MCF 10A (cell line): ENCODE measurements around the gene IFT25. TPM values are rescaled to one million over a fixed set of nuclear protein-coding genes. Genes with fewer than 3 reads are reported as not detected.

ENCODE experiments used
- BruUV-seq: library from RNA; stranded (reverse); fragments of 400-500 nt; replicated peaks from 2 replicates; lab custom pipeline; 2021; lab: Mats Ljungman, UMichigan
- CTCF ChIA-PET: fragments of 300-600 bp; sonication (Branson Sonifier 250); formaldehyde crosslinking; extraction: SDS; loops from one replicate; lab custom pipeline; 2021; ENCODE audit warnings: antibody characterized with exemption, inconsistent platforms; lab: Yijun Ruan, JAX
- POLR2A ChIA-PET: fragments of 300-600, 350-650 bp; sonication (Branson Sonifier 250); formaldehyde crosslinking; extraction: SDS; loops from one replicate; lab custom pipeline; 2020; ENCODE audit warnings: antibody characterized with exemption, inconsistent platforms; lab: Yijun Ruan, JAX
- DNase-seq: peaks from one replicate; pipeline ENCODE4 v3.0.0-alpha.2; 2018; ENCODE audit not compliant: unreplicated experiment
- H3K27ac Mint-ChIP-seq: one replicate; pipeline ENCODE4 v1.8.0; 2022; ENCODE audit warnings: mild to moderate bottlenecking, low read depth, mixed read lengths; ENCODE audit not compliant: unreplicated experiment
- H3K27me3 Mint-ChIP-seq: one replicate; pipeline ENCODE4 v1.8.0; 2022; ENCODE audit warnings: mixed read lengths; ENCODE audit not compliant: insufficient read depth, unreplicated experiment
- H3K36me3 Mint-ChIP-seq: one replicate; pipeline ENCODE4 v1.8.0; 2022; ENCODE audit warnings: mild to moderate bottlenecking, moderate library complexity, mixed read lengths; ENCODE audit not compliant: insufficient read depth, unreplicated experiment
- H3K4me1 Mint-ChIP-seq: one replicate; pipeline ENCODE4 v1.8.0; 2022; ENCODE audit warnings: mixed read lengths; ENCODE audit not compliant: insufficient read depth, unreplicated experiment
- H3K4me3 Mint-ChIP-seq: one replicate; pipeline ENCODE4 v1.8.0; 2022; ENCODE audit warnings: mild to moderate bottlenecking, moderate library complexity, mixed read lengths; ENCODE audit not compliant: unreplicated experiment
- H3K9me3 Mint-ChIP-seq: one replicate; pipeline ENCODE4 v1.8.0; 2022; ENCODE audit warnings: mixed read lengths; ENCODE audit not compliant: unreplicated experiment
- CTCF ChIP-seq: fragments of 200-600 bp; IDR thresholded peaks from one replicate; pipeline ENCODE4 v1.8.0; 2022; ENCODE audit warnings: antibody characterized with exemption, mild to moderate bottlenecking; ENCODE audit not compliant: unreplicated experiment
- intact Hi-C: fragments of 100-400 bp; cut with micrococcal nuclease; formaldehyde crosslinking; loops from 2 replicates; pipeline ENCODE4 v1.14.1; 2022
- total RNA-seq: library from RNA; stranded (reverse); gene quantifications from 2 replicates; pipeline ENCODE4 v1.2.3, GENCODE V29; 2022

Gene IFT25
- total RNA-seq, 1 experiment from 2014 or later, result 22.3 TPM

- H3K4me1 Mint-ChIP-seq, result peaks cover 11% of the 10 kb centered on the region
- peak; percentile 23 for DNase-seq
- H3K27ac Mint-ChIP-seq, result peak overlapping the region; percentile 93
- peak overlapping the region; percentile 39 for H3K4me3 Mint-ChIP-seq
- H3K27me3 Mint-ChIP-seq, result no peaks in the 10 kb centered on the region
- ChIA-PET POLR2A (interaction anchor here (0.6 to 1.8 kb wide), 13 partner anchors 9 to 608 kb away, joined by 3 to 35 read pairs (median 6); partner anchors contain the start of genes IFT25, LRRC42, TCEANC2 and TMEM59), CTCF (interaction anchor here (0.6 to 1.8 kb wide), 7 partner anchors 9 to 844 kb away, joined by 3 to 19 read pairs (median 4); partner anchors contain the start of genes IFT25 and LRRC42)
- intact Hi-C loops, result no loop called here
- no peaks in the 10 kb centered on the region for H3K9me3 Mint-ChIP-seq
- no peak for TF ChIP-seq CTCF
- H3K36me3 Mint-ChIP-seq, result peaks cover 61% of the 10 kb centered on the region
- TSS peak; percentile 64 for BruUV-seq
Measured at GRCh38 chr1:53956308-53957168, 11.0 kb upstream of the IFT25 start.

- Mint-ChIP-seq H3K27me3 (no peaks in the 10 kb centered on the region), H3K9me3 (no peaks in the 10 kb centered on the region), H3K36me3 (peaks cover 46% of the 10 kb centered on the region), H3K27ac (no peak overlapping the region), H3K4me3 (no peak overlapping the region), H3K4me1 (peaks cover 21% of the 10 kb centered on the region)
- ChIA-PET POLR2A (no interaction called here), CTCF (interaction anchor here (0.8 to 2.5 kb wide), 2 partner anchors 75 to 94 kb away, joined by 3 to 10 read pairs; no protein-coding TSS in a partner anchor)
- intact Hi-C loops, result no loop called here
- no peak for TF ChIP-seq CTCF
- no TSS peak for BruUV-seq
- DNase-seq, result no peak
Measured at GRCh38 chr1:53954128-53954527, 8.6 kb upstream of the IFT25 start.

- Mint-ChIP-seq H3K36me3 (peaks cover 30% of the 10 kb centered on the region), H3K9me3 (no peaks in the 10 kb centered on the region), H3K27ac (peak overlapping the region; percentile 54), H3K4me1 (peaks cover 18% of the 10 kb centered on the region), H3K4me3 (no peak overlapping the region), H3K27me3 (no peaks in the 10 kb centered on the region)
- ChIA-PET POLR2A (interaction anchor here (0.9 kb wide), 1 partner anchor 90 kb away, joined by 4 read pairs; no protein-coding TSS in a partner anchor), CTCF (interaction anchor here (5.9 kb wide), 1 partner anchor 74 kb away, joined by 59 read pairs; no protein-coding TSS in a partner anchor)
- no peak for TF ChIP-seq CTCF
- no peak for DNase-seq
- intact Hi-C loops, result no loop called here
- no TSS peak for BruUV-seq
Measured at GRCh38 chr1:53951697-53952096, 6.2 kb upstream of the IFT25 start.
